ENCODE measurements around the gene COIL.

DNA sequence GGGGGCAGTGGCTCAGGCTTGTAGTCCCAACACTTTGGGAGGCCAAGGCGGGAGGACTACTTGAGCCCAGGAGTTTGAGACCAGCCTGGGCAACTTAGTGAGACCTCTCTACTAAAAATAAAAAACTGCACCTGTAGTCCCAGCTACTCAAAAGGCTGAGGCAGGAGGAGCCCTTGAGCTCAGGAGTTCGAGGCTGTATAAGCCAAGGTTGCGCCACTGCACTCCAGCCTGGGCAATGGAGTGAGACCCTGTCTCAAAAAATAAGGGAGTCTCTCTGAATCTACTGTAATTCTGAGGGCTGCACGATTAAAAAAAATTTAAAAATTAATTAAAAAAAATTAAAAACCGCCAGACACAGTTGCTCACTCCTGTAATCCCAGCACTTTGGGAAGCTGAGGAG is 3.9 kb downstream of the COIL start:
- TF ChIP-seq, protein P1, sequence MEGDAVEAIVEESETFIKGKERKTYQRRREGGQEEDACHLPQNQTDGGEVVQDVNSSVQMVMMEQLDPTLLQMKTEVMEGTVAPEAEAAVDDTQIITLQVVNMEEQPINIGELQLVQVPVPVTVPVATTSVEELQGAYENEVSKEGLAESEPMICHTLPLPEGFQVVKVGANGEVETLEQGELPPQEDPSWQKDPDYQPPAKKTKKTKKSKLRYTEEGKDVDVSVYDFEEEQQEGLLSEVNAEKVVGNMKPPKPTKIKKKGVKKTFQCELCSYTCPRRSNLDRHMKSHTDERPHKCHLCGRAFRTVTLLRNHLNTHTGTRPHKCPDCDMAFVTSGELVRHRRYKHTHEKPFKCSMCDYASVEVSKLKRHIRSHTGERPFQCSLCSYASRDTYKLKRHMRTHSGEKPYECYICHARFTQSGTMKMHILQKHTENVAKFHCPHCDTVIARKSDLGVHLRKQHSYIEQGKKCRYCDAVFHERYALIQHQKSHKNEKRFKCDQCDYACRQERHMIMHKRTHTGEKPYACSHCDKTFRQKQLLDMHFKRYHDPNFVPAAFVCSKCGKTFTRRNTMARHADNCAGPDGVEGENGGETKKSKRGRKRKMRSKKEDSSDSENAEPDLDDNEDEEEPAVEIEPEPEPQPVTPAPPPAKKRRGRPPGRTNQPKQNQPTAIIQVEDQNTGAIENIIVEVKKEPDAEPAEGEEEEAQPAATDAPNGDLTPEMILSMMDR (conservative IDR thresholded peaks at IDR 0.05; ENCODE audit: low read length), result no peak
- TF ChIP-seq EZH2phosphoT487 (IDR thresholded peaks at IDR 0.05; ENCODE audit: borderline replicate concordance, low read depth, low read length), result no peak
